HepG2 (cell line): Measurements from ENCODE around the gene PHRF1. TPM values are rescaled to one million over a fixed set of nuclear protein-coding genes. Genes with fewer than 3 reads are reported as not detected.

Experiments
- ATAC-seq: fragments of 200-7000 bp; cut with Tn5 transposase; 3 replicates; pipeline ENCODE4 v1.9.1; 2020; ENCODE audit warnings: mild to moderate bottlenecking, moderate library complexity
- BruUV-seq: library from RNA; stranded (reverse); fragments of 400-500 nt; replicated peaks from 2 replicates; lab custom pipeline; 2021; lab: Mats Ljungman, UMichigan
- CTCF ChIA-PET: fragments of 300-600 bp; formaldehyde crosslinking; extraction: SDS; loops from one replicate; lab custom pipeline; 2021; ENCODE audit warnings: low total read pairs, inconsistent platforms, low intra/inter-chr PET ratio; lab: Yijun Ruan, JAX
- POLR2A ChIA-PET: fragments of 350-600 bp; sonication (Branson Sonifier 250); formaldehyde crosslinking; loops from one replicate; lab custom pipeline; 2020; ENCODE audit warnings: antibody characterized with exemption, inconsistent platforms; lab: Yijun Ruan, JAX
- DNase-seq: peaks from one replicate; pipeline ENCODE4 v3.0.0-alpha.2; 2015; ENCODE audit warnings: low spot score
- FAIRE-seq: peaks from 3 replicates; lab custom pipeline; 2011; peaks lifted over from hg19 to GRCh38; lab: Jason Lieb, UNC
- H2AFZ ChIP-seq: one replicate; pipeline ENCODE4 v1.6.1; 2011; ENCODE audit warnings: low read length, inconsistent platforms
- H3K27ac ChIP-seq: fragments of 300-600 bp; 3 replicates; pipeline ENCODE4 v1.8.0; 2011; ENCODE audit warnings: mixed run types, mild to moderate bottlenecking, mixed read lengths, low read length, inconsistent platforms; ENCODE audit not compliant: insufficient read depth; ENCODE audit errors: extremely low read length
- H3K27me3 ChIP-seq, 2 experiments: fragments of 200-600 bp in 1 of 2; 2 replicates in 1 of 2; 3 replicates in 1 of 2; pipeline versions ENCODE4 v1.6.0 to v1.8.0; 2011; ENCODE audit warnings: low read length in 2 of 2, mild to moderate bottlenecking in 2 of 2, moderate library complexity in 2 of 2, inconsistent platforms in 1 of 2; ENCODE audit not compliant: insufficient read depth in 2 of 2, control insufficient read depth in 1 of 2
- H3K36me3 ChIP-seq, 2 experiments: fragments of 200-600 bp in 1 of 2; replicated peaks in 1 of 2; 2 replicates in 1 of 2; 3 replicates in 1 of 2; pipeline versions ENCODE4 v1.5.1 to v1.8.0; 2011; ENCODE audit warnings: low read length in 2 of 2, inconsistent platforms in 1 of 2; ENCODE audit not compliant: insufficient read depth in 2 of 2, control insufficient read depth in 1 of 2
- H3K4me1 ChIP-seq: 2 replicates; pipeline ENCODE4 v1.5.1; 2012; ENCODE audit warnings: low read length, inconsistent platforms; ENCODE audit not compliant: insufficient read depth
- H3K4me2 ChIP-seq: 2 replicates; pipeline ENCODE4 v1.6.0; 2011; ENCODE audit warnings: low read depth, low read length, inconsistent platforms
- H3K4me3 ChIP-seq, 3 experiments: fragments of 200-600 bp in 1 of 3; sonication (generic), shearing (Covaris generic) in 1 of 3; replicated peaks in 1 of 3; 2 replicates each; pipeline ENCODE4 v1.5.1; 2011 to 2016; ENCODE audit warnings: low read length in 3 of 3, inconsistent platforms in 2 of 3, low read depth in 2 of 3, mild to moderate bottlenecking in 2 of 3, control low read depth in 1 of 3, mixed read lengths in 1 of 3; ENCODE audit not compliant: insufficient read depth in 1 of 3
- H3K79me2 ChIP-seq: one replicate; pipeline ENCODE4 v1.6.1; 2011; ENCODE audit warnings: low read length, inconsistent platforms; ENCODE audit not compliant: insufficient read depth
- H3K9ac ChIP-seq: 2 replicates; pipeline ENCODE4 v1.6.0; 2011; ENCODE audit warnings: mild to moderate bottlenecking, low read depth, low read length, inconsistent platforms; ENCODE audit not compliant: insufficient read depth
- H3K9me3 ChIP-seq: 2 replicates; pipeline ENCODE4 v1.5.1; 2012; ENCODE audit warnings: mild to moderate bottlenecking, low read length
- H4K20me1 ChIP-seq: 2 replicates; pipeline ENCODE4 v1.6.0; 2011; ENCODE audit warnings: inconsistent platforms, mild to moderate bottlenecking, low read length, moderate library complexity; ENCODE audit not compliant: insufficient read depth
- ASH2L ChIP-seq: fragments of 300-600, 200-600 bp; sonication (generic); IDR thresholded peaks from 2 replicates; pipeline ENCODE4 v1.7.0; 2017; ENCODE audit warnings: low read depth, mild to moderate bottlenecking, moderate library complexity, mixed read lengths, low read length; ENCODE audit not compliant: insufficient read length
- HDAC6 ChIP-seq: fragments of 200-600 bp; sonication (generic); IDR thresholded peaks from 2 replicates; pipeline ENCODE4 v1.7.0; 2017; ENCODE audit warnings: mild to moderate bottlenecking, antibody characterized with exemption, low read length, low read depth
- HHEX ChIP-seq: IDR thresholded peaks from 2 replicates; pipeline ENCODE4 v1.6.1; 2016; ENCODE audit warnings: control low read depth
- KLF13 ChIP-seq: sonication (generic); formaldehyde crosslinking; IDR thresholded peaks from 2 replicates; pipeline ENCODE4 v1.4.0; 2020; ENCODE audit warnings: mild to moderate bottlenecking, missing genetic modification reagents
- NR2F1 ChIP-seq, 2 experiments: fragments of 450-650 bp in 1 of 2; formaldehyde crosslinking in 1 of 2; IDR thresholded peaks; 2 replicates each; pipeline versions ENCODE4 v1.5.0 to v1.6.1; 2016 to 2020; ENCODE audit warnings: mild to moderate bottlenecking in 1 of 2, missing compliant biosample characterization in 1 of 2, missing genetic modification reagents in 1 of 2, moderate library complexity in 1 of 2
- PAF1 ChIP-seq: IDR thresholded peaks from 2 replicates; pipeline ENCODE4 v1.6.1; 2016; ENCODE audit warnings: missing genetic modification reagents, missing compliant biosample characterization
- RARA ChIP-seq: IDR thresholded peaks from 2 replicates; pipeline ENCODE4 v1.6.1; 2016; ENCODE audit warnings: missing genetic modification reagents, missing compliant biosample characterization
- SMYD3 ChIP-seq: sonication (generic); formaldehyde crosslinking; IDR thresholded peaks from 2 replicates; pipeline ENCODE4 v1.8.1; 2023; ENCODE audit warnings: mild to moderate bottlenecking, missing genetic modification reagents
- STAT5B ChIP-seq: sonication (generic); formaldehyde crosslinking; IDR thresholded peaks from 2 replicates; pipeline ENCODE4 v1.4.0; 2020; ENCODE audit warnings: missing genetic modification reagents
- THAP11 ChIP-seq: IDR thresholded peaks from 2 replicates; pipeline ENCODE4 v1.6.1; 2016; ENCODE audit warnings: missing biosample characterization, missing genetic modification reagents
- ZNF101 ChIP-seq: sonication (generic); formaldehyde crosslinking; IDR thresholded peaks from 2 replicates; pipeline ENCODE4 v1.4.0; 2020; ENCODE audit warnings: mild to moderate bottlenecking, low read depth, missing genetic modification reagents, borderline replicate concordance
- ZNF335 ChIP-seq: sonication (generic); formaldehyde crosslinking; IDR thresholded peaks from 2 replicates; pipeline ENCODE4 v1.4.0; 2020; ENCODE audit warnings: missing genetic modification reagents
- ZNF7 ChIP-seq: IDR thresholded peaks from 2 replicates; pipeline ENCODE4 v1.6.1; 2016; ENCODE audit warnings: missing biosample characterization, missing genetic modification reagents
- ZNF775 ChIP-seq: sonication (generic); formaldehyde crosslinking; IDR thresholded peaks from 2 replicates; pipeline ENCODE4 v1.4.0; 2020; ENCODE audit warnings: missing genetic modification reagents, mild to moderate bottlenecking, moderate library complexity, borderline replicate concordance
- WGBS: methylation state at CpG from one replicate; pipeline ENCODE4 v1.1.6; 2017; ENCODE audit warnings: low lambda C conversion rate; 5-methylcytosine and 5-hydroxymethylcytosine counted together
- in situ Hi-C: cut with HindIII; loops from 2 replicates; pipeline ENCODE4 v1.10.0; 2017; ENCODE audit warnings: low pct_unique_long_range_greater_than_20kb; ENCODE audit not compliant: extremely low pct_ligation_motif_present
- intact Hi-C: fragments of 100-400 bp; cut with micrococcal nuclease; formaldehyde crosslinking; loops from one replicate; pipeline ENCODE4 v1.10.0; 2022; ENCODE audit not compliant: unreplicated experiment
- polyA plus RNA-seq, 8 experiments: library from polyadenylated mRNA; depleted of rRNA in 3 of 8; stranded (reverse) in 7 of 8; unstranded in 1 of 8; fragments of >200 nt; fragmentation: Illumina TruSeq in 4 of 8; extraction: Trizol in 4 of 8; gene quantifications; 2 replicates each; pipeline versions ENCODE4 v1.2.1 to v1.2.3, GENCODE V29; 2011 to 2016; ENCODE audit warnings: low read depth in 4 of 8, missing spikeins in 1 of 8, mixed read lengths in 1 of 8; ENCODE audit not compliant: insufficient read depth in 1 of 8
- total RNA-seq, 5 experiments: library from RNA; depleted of rRNA; stranded (reverse); fragments of >200 nt; fragmentation: Illumina TruSeq; extraction: Trizol; gene quantifications; 2 replicates each; pipeline ENCODE4 v1.2.3, GENCODE V29; 2016; ENCODE audit warnings: low read depth in 1 of 5
- TF ChIP-seq, protein P1 (sequence below): sonication (generic); formaldehyde crosslinking; IDR thresholded peaks from 2 replicates; pipeline ENCODE4 v1.5.1; 2020; ENCODE audit warnings: mild to moderate bottlenecking, moderate library complexity, missing genetic modification reagents
- TF ChIP-seq, protein P2 (sequence below): sonication (generic); formaldehyde crosslinking; IDR thresholded peaks from 2 replicates; pipeline ENCODE4 v1.4.0; 2020; ENCODE audit warnings: missing genetic modification reagents, borderline replicate concordance
- TF ChIP-seq, protein P3 (sequence below): sonication (generic); formaldehyde crosslinking; IDR thresholded peaks from 2 replicates; pipeline ENCODE4 v1.5.0; 2020; ENCODE audit warnings: missing genetic modification reagents
- TF ChIP-seq, protein P4 (sequence below), 2 experiments: sonication (generic) in 1 of 2; formaldehyde crosslinking in 1 of 2; IDR thresholded peaks; 2 replicates each; pipeline versions ENCODE4 v1.4.0 to v1.6.1; 2018 to 2020; ENCODE audit warnings: missing genetic modification reagents in 2 of 2, borderline replicate concordance in 1 of 2, low read depth in 1 of 2, mild to moderate bottlenecking in 1 of 2, missing biosample characterization in 1 of 2

Gene PHRF1
- total and polyA plus RNA-seq, 2 of the 13 experiments (the other 11 are each of a cell fraction or from before 2014, with no cell fraction given), result 8.2 to 16.7 TPM

DNA sequence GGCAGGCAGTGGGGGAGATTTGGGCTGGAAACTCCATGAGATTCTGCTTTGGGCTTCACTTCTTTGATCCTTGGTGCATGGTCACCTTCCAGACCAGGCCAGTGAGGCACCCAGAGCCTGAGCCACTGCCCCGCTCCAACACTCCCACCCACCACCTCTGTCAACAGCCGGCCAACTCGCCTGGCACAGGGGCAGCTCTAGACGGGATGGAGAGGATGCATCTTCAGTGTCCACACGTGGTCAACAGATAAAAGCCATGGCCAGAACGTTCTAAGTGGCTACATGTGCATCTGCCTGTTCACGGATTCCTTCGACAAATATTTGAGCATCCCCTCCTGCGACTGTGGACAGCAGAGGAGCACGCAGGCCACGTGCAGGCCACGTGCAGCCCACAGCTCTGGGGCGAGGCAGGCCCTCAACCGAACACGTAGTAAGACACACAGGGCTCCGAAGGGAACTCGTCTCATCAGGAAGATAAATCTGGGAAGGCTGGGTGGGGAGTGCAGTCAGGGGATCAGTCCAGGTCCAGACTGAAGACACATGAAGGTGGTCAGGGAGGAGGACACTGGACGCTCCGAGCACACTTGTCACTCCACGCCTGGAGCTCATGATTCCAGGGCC lies 37.7 kb upstream of the PHRF1 start:
- WGBS, result 45% methylated on average over 14 of the region's 20 CpGs
- POLR2A ChIA-PET, result interaction anchor here (1.2 kb wide), 1 partner anchor 10 kb away, joined by 3 read pairs; no protein-coding TSS in a partner anchor
- in situ Hi-C loops (no loop called here), intact Hi-C loops (no loop called here)
- ATAC-seq (no peak), FAIRE-seq (no peak), DNase-seq (no peak)
- no peak overlapping the region for H2AFZ ChIP-seq
- no peak overlapping the region for H3K9ac ChIP-seq
- peaks cover 4% of the 10 kb centered on the region for H3K79me2 ChIP-seq
- no peaks in the 10 kb centered on the region; the same call in 1 of the 2 replicates for H4K20me1 ChIP-seq
- BruUV-seq, result no TSS peak
- H3K9me3 ChIP-seq, result no peaks in the 10 kb centered on the region
- CTCF ChIA-PET, result no interaction called here
- H3K4me2 ChIP-seq, result no peak overlapping the region
- no peak overlapping the region for H3K27ac ChIP-seq
- peaks cover under 1 to 4% of the 10 kb centered on the region in 2 experiments; a peak in 1 of 5 replicates for H3K36me3 ChIP-seq
- no peak overlapping the region for H3K4me3 ChIP-seq
- H3K4me1 ChIP-seq, result peaks cover 73% of the 10 kb centered on the region
- H3K27me3 ChIP-seq, result peaks cover 5 to 20% of the 10 kb centered on the region in 2 experiments; a peak in 4 of 5 replicates
- TF ChIP-seq ASH2L (no peak), STAT5B (no peak), NR2F1 (CRISPR knock-in tag; IDR thresholded peaks at IDR 0.05) (no peak), PAF1 (CRISPR knock-in tag) (no peak), THAP11 (CRISPR knock-in tag) (no peak), SMYD3 (no peak), RARA (CRISPR knock-in tag) (0 out of 2 replicates have a peak, but pooled peaks have one; percentile 14), ZNF775 (CRISPR knock-in tag) (no peak), ZNF7 (no peak), HDAC6 (no peak), ZNF101 (CRISPR knock-in tag) (no peak), KLF13 (CRISPR knock-in tag) (no peak), HHEX (CRISPR knock-in tag) (no peak), ZNF335 (0 out of 2 replicates have a peak, but pooled peaks have one; percentile 53)
- TF ChIP-seq, protein P1, sequence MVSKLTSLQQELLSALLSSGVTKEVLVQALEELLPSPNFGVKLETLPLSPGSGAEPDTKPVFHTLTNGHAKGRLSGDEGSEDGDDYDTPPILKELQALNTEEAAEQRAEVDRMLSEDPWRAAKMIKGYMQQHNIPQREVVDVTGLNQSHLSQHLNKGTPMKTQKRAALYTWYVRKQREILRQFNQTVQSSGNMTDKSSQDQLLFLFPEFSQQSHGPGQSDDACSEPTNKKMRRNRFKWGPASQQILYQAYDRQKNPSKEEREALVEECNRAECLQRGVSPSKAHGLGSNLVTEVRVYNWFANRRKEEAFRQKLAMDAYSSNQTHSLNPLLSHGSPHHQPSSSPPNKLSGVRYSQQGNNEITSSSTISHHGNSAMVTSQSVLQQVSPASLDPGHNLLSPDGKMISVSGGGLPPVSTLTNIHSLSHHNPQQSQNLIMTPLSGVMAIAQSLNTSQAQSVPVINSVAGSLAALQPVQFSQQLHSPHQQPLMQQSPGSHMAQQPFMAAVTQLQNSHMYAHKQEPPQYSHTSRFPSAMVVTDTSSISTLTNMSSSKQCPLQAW (CRISPR knock-in tag), result no peak
- TF ChIP-seq, protein P2, sequence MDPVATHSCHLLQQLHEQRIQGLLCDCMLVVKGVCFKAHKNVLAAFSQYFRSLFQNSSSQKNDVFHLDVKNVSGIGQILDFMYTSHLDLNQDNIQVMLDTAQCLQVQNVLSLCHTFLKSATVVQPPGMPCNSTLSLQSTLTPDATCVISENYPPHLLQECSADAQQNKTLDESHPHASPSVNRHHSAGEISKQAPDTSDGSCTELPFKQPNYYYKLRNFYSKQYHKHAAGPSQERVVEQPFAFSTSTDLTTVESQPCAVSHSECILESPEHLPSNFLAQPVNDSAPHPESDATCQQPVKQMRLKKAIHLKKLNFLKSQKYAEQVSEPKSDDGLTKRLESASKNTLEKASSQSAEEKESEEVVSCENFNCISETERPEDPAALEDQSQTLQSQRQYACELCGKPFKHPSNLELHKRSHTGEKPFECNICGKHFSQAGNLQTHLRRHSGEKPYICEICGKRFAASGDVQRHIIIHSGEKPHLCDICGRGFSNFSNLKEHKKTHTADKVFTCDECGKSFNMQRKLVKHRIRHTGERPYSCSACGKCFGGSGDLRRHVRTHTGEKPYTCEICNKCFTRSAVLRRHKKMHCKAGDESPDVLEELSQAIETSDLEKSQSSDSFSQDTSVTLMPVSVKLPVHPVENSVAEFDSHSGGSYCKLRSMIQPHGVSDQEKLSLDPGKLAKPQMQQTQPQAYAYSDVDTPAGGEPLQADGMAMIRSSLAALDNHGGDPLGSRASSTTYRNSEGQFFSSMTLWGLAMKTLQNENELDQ, result no peak
- TF ChIP-seq, protein P3, sequence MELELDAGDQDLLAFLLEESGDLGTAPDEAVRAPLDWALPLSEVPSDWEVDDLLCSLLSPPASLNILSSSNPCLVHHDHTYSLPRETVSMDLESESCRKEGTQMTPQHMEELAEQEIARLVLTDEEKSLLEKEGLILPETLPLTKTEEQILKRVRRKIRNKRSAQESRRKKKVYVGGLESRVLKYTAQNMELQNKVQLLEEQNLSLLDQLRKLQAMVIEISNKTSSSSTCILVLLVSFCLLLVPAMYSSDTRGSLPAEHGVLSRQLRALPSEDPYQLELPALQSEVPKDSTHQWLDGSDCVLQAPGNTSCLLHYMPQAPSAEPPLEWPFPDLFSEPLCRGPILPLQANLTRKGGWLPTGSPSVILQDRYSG (CRISPR knock-in tag), result no peak
- TF ChIP-seq, protein P4, sequence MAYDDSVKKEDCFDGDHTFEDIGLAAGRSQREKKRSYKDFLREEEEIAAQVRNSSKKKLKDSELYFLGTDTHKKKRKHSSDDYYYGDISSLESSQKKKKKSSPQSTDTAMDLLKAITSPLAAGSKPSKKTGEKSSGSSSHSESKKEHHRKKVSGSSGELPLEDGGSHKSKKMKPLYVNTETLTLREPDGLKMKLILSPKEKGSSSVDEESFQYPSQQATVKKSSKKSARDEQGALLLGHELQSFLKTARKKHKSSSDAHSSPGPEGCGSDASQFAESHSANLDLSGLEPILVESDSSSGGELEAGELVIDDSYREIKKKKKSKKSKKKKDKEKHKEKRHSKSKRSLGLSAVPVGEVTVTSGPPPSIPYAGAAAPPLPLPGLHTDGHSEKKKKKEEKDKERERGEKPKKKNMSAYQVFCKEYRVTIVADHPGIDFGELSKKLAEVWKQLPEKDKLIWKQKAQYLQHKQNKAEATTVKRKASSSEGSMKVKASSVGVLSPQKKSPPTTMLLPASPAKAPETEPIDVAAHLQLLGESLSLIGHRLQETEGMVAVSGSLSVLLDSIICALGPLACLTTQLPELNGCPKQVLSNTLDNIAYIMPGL (CRISPR knock-in tag; IDR thresholded peaks at IDR 0.05; ENCODE audit: borderline replicate concordance in 1 of 2, low read depth in 1 of 2), result no peak
